Measurements from ENCODE around the gene COMT. TPM values are rescaled to one million over a fixed set of nuclear protein-coding genes. Genes with fewer than 3 reads are reported as not detected.

The COMT gene
- total RNA-seq, 1 experiment from 2014 or later, result 96.0 TPM

GRCh38 chr22:20009582-20010306 is 68.2 kb downstream of the COMT start:
- no peak for TF ChIP-seq CTCF (IDR thresholded peaks at IDR 0.05; ENCODE audit: insufficient read depth in 1 of 2, low read depth in 1 of 2, low read length in 1 of 2, severe bottlenecking in 1 of 2, unreplicated experiment in 1 of 2)
- H3K27ac Mint-ChIP-seq (ENCODE audit: unreplicated experiment), result no peak overlapping the region
- H3K36me3 Mint-ChIP-seq (ENCODE audit: insufficient read depth, unreplicated experiment), result no peaks in the 10 kb centered on the region
- Histone ChIP-seq H3K36me3 (ENCODE audit: control insufficient read depth, insufficient read depth, low read length) (no peaks in the 10 kb centered on the region), H3K4me3 (ENCODE audit: low read depth, low read length) (no peak overlapping the region), H3K4me1 (no peaks in the 10 kb centered on the region), H3K9me3 (peaks cover 5% of the 10 kb centered on the region), H3K27me3 (replicated peaks; ENCODE audit: control insufficient read depth, insufficient read depth, low read length) (no peaks in the 10 kb centered on the region)
- intact Hi-C loops (cut with micrococcal nuclease; ENCODE audit: unreplicated experiment), result no loop called here
- BruUV-seq (replicated peaks), result no TSS peak
- no peaks in the 10 kb centered on the region for H3K27me3 Mint-ChIP-seq (ENCODE audit: insufficient read depth, unreplicated experiment)
- no peak for DNase-seq
- CTCF ChIA-PET, result no interaction called here
- no peak overlapping the region for H3K4me3 Mint-ChIP-seq (ENCODE audit: unreplicated experiment)
- H3K4me1 Mint-ChIP-seq (ENCODE audit: low read depth, unreplicated experiment), result no peaks in the 10 kb centered on the region
- POLR2A ChIA-PET, result no interaction called here
- H3K9me3 Mint-ChIP-seq (ENCODE audit: unreplicated experiment), result peaks cover 2% of the 10 kb centered on the region

- Histone ChIP-seq H3K4me1 (peaks cover under 1% of the 10 kb centered on the region; the same call in 1 of the 2 replicates), H3K27me3 (replicated peaks; ENCODE audit: control insufficient read depth, insufficient read depth, low read length) (no peaks in the 10 kb centered on the region), H3K36me3 (ENCODE audit: control insufficient read depth, insufficient read depth, low read length) (no peaks in the 10 kb centered on the region), H3K9me3 (no peaks in the 10 kb centered on the region), H3K4me3 (ENCODE audit: low read depth, low read length) (no peak overlapping the region)
- no peaks in the 10 kb centered on the region for H3K9me3 Mint-ChIP-seq (ENCODE audit: unreplicated experiment)
- H3K27me3 Mint-ChIP-seq (ENCODE audit: insufficient read depth, unreplicated experiment), result no peaks in the 10 kb centered on the region
- no TSS peak for BruUV-seq (replicated peaks)
- TF ChIP-seq CTCF (IDR thresholded peaks at IDR 0.05; ENCODE audit: insufficient read depth in 1 of 2, low read depth in 1 of 2, low read length in 1 of 2, severe bottlenecking in 1 of 2, unreplicated experiment in 1 of 2), result no peak
- H3K27ac Mint-ChIP-seq (ENCODE audit: unreplicated experiment), result no peak overlapping the region
- DNase-seq, result no peak
- no peaks in the 10 kb centered on the region for H3K36me3 Mint-ChIP-seq (ENCODE audit: insufficient read depth, unreplicated experiment)
- H3K4me1 Mint-ChIP-seq (ENCODE audit: low read depth, unreplicated experiment), result no peaks in the 10 kb centered on the region
- ChIA-PET CTCF (no interaction called here), POLR2A (no interaction called here)
- intact Hi-C loops (cut with micrococcal nuclease; ENCODE audit: unreplicated experiment), result no loop called here
- no peak overlapping the region for H3K4me3 Mint-ChIP-seq (ENCODE audit: unreplicated experiment)
Observed at GRCh38 chr22:20010307-20011122, 68.9 kb downstream of the COMT start.

- intact Hi-C loops (cut with micrococcal nuclease; ENCODE audit: unreplicated experiment), result no loop called here
- POLR2A ChIA-PET, result no interaction called here
- peaks cover 4% of the 10 kb centered on the region; the same call in 1 of the 2 replicates for H3K4me1 ChIP-seq
- no peak overlapping the region for H3K4me3 ChIP-seq (ENCODE audit: low read depth, low read length)
- H3K36me3 ChIP-seq (ENCODE audit: control insufficient read depth, insufficient read depth, low read length), result no peaks in the 10 kb centered on the region
- Mint-ChIP-seq H3K4me1 (ENCODE audit: low read depth, unreplicated experiment) (no peaks in the 10 kb centered on the region), H3K9me3 (ENCODE audit: unreplicated experiment) (no peaks in the 10 kb centered on the region), H3K27me3 (ENCODE audit: insufficient read depth, unreplicated experiment) (no peaks in the 10 kb centered on the region), H3K36me3 (ENCODE audit: insufficient read depth, unreplicated experiment) (no peaks in the 10 kb centered on the region), H3K4me3 (ENCODE audit: unreplicated experiment) (no peak overlapping the region), H3K27ac (ENCODE audit: unreplicated experiment) (no peak overlapping the region)
- no peaks in the 10 kb centered on the region for H3K9me3 ChIP-seq
- CTCF ChIA-PET, result no interaction called here
- H3K27me3 ChIP-seq (replicated peaks; ENCODE audit: control insufficient read depth, insufficient read depth, low read length), result no peaks in the 10 kb centered on the region
- TF ChIP-seq CTCF (IDR thresholded peaks at IDR 0.05; ENCODE audit: insufficient read depth in 1 of 2, low read depth in 1 of 2, low read length in 1 of 2, severe bottlenecking in 1 of 2, unreplicated experiment in 1 of 2), result no peak
- DNase-seq, result no peak
- no TSS peak for BruUV-seq (replicated peaks)
Observed at GRCh38 chr22:20011123-20011992, 69.8 kb downstream of the COMT start.

Measured in Caco-2 (cell line).